GM21367 (cell line): ENCODE data around the gene TEX52.

ENCODE experiments used
- ATAC-seq: cut with Tn5 transposase; IDR thresholded peaks from one replicate; pipeline ENCODE4 v1.9.1; 2021; ENCODE audit not compliant: unreplicated experiment

TEX52 gene

DNA sequence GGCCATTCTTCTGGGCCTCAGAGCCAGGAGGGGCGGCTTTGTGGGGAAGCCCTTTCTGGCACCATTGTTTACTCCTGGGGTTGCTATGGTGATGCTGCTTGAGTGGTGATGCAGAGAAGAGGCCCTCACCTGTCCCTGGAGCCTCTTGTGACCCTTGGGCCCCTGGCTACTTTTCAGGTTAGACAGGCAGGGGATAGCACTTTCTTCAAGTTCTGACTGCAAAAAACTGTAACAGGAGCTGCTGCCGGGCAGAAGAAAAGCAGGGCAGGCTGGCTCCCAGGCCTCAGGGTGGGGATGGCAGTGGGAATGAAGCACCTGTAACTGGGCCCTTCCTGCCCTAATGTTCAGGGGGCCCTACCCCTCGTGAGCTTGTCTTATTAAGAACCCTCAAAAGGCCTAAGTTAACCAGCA, at the start of gene TEX52:
Gene TEX52 (minus strand): TSS at position 19 of the 411 bp plus-strand sequence. CDS start 13 bp downstream, at position 6.
- no peak for ATAC-seq

DNA sequence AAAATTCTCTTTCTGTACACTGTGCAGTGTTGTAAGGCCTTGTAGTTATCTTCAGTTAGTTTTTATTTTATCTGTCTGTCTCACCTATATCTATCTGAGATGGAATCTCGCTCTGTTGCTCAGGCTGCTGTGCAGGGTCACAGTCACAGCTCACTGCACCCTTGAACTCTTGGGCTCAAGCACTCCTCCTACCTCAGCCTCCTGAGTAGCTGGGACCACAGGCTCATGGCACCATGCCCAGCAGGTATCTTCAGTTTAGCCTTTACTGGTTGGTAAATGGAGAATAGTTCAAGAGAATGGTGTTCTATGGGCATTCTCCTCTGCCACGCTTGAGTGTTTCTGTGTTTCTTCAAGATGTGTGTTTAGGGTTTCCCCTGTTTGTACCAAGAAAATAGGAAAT, 47.4 kb upstream of the TEX52 start:
- ATAC-seq, result no peak

DNA sequence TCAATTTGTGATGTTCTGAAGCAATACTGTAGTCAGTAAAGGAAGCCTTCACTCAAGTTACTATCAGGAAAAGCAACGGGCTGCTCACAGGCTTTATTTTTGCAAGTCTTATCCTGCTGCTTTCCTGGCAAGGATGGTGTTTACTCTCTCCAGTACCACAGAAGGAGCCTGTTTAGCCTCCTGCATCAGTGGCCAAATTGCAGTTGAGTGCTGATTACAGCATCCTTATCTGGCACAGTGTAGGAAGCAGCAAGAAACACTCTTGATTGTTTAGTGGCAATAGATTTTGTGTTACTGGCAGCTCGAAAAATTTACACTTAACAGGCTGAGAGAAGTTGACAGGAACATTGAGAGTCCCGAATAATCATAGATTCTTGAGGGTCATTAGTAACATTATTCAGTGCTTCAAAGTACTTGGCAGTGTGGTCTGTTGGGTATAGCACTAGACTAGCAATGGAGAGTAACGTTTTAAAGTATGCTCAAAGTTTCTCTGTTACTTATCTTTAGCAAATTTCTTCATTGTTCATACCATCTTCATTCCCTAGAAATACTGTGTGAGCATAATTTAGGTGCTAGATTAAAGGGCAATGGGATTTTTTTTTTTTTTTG, 45.5 kb upstream of the TEX52 start:
- ATAC-seq, result no peak

DNA sequence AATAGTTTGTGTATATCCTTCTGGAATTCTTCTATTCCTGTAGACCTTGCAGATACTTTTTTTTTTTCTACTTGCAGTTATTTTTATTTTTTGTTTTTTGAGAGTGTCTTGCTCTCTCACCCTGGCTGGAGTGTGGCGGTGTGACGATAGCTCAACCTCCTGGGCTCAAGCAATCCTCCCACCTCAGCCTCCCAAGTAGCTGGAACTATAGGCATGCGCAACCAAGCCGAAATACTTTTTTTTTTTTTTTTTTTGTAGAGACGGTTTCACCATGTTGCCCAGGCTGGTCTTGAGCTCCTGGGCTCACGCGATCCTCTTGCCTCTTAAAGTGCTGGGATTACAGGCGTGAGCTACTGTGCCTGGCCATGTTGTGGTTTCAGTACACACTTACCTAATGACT, 43.8 kb upstream of the TEX52 start:
- no peak for ATAC-seq

DNA sequence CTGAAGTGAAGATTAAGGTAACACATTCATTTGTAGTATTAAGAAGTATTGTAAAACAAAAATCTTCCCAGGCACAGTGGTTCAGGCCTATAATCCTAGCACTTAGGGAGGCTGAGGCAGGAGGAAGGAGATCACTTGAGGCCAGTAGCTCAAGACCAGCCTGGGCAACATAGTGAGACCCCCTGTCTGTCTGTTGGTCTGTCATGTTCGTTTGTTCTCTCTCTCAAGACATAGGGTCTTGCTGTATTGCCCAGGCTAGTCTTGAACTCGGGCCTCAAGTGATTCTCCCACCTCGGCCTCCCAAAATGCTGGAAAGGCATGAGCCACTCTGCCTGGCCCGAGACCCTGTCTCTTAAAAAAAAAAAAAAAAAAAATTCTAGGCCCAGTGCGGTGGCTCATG, 40.6 kb upstream of the TEX52 start:
- no peak for ATAC-seq

DNA sequence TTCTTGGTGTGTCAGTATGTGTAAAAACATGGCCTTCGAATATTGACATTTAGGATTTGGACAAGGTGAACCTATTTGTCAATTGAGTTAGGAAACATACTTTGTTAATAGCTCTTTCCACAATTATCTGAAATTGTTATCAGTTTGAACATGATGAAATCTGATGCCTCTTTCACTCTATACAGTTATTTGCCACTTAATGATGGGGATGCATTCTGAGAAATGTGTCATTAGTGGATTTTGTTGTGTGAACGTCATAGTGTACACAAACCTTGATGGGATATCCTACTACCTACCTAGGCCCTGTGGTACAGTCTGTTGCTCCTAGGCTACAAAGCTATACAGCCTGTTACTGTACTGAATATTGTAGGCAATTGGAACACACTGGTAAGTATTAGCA, 38.7 kb upstream of the TEX52 start:
- no peak for ATAC-seq

DNA sequence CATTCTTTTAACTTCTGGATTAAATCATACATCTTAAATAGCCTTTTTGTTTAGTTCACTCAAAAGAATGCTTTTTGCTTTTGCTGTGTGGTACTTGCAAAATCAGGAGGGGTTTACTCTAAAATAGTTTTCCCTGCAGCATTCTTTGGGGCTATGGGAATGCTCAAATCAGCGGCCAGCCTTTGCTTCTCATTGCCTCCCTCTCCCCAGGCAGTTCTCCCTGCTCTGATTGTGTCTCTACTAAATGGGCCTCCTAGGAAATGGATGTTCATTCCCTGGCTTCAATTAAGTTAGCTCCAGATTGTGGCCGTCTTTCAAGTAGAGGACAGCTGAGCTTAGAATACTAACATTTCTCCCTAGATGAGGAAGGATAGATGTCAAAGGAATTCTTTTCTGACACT, 38.2 kb upstream of the TEX52 start:
- ATAC-seq, result no peak

DNA sequence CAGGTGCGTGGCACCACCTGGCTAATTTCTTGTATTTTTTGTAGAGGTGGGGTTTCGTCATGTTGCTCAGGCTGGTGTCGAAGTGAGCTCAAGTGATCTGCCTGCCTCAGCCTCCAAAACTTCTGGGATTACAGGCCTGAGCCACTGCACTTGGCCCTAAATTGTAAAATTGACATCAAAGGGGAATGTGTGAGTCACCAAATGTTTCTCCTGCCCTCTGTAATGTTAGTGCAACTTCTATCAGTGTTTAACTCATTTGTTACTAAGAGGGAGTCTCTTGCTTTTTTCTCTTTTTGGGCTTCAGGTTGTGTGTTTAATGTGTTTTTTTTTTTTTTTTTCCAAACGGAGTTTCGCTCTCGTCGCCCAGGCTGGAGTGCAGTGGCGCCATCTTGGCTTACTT, 36.2 kb upstream of the TEX52 start:
- ATAC-seq, result no peak

DNA sequence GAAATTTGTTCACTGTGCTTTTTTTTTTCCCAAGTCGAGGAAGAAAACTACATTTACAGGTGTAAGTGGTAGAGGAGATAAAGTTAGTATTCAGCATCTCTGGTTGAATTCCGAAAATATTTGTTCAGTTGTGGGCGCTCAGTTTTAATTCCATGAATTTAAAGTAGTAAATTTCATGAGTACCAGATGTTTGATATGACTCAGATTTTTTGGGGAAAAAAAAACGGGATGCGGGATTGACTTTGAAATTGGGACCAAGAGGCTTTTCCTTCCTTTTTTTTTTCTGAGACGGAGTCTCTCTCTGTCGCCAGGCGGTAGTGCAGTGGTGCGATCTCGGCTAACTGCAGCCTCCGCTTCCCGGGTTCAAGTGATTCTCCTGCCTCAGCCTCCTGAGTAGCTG, 35.4 kb upstream of the TEX52 start:
- no peak for ATAC-seq

DNA sequence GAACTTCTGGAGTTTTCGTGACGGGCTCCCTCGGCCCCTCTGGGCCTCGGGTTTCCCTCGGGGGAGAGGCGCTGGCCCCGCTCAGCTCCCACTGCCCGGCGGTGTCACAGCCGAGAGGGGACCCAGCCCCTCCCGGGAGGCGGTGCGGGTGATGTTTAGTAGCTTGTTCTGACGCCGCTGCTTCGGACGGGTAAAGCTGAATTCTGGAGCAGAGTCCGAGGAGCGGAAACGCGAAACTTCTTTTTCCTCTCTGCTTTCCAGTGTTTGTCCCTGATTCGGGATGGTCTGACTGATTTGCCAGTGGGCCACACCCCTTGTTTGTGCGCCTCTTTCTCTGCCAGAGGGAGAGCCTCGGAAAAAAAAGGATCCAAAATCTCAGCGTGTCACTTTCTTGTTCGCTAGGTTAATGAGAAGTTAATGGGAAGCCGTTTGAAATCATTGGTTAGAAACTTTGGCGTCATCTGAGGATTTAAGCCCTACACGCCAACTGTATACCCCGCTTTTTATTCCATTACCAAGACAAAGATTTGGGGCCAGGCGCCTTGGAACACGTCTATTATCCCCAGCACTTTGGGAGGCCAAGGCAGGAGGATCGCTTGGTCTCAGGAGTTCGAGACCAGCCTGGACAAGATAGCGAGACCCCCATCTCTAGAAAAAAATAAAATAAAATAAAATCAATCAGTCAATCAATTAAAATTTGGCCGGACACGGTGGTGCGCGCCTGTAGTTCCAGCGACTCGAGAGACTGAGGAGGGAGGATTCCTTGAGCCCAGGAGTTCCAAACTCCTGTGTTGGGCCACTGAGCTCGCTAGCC, 34.6 kb upstream of the TEX52 start:
- ATAC-seq, result peak; percentile 7

DNA sequence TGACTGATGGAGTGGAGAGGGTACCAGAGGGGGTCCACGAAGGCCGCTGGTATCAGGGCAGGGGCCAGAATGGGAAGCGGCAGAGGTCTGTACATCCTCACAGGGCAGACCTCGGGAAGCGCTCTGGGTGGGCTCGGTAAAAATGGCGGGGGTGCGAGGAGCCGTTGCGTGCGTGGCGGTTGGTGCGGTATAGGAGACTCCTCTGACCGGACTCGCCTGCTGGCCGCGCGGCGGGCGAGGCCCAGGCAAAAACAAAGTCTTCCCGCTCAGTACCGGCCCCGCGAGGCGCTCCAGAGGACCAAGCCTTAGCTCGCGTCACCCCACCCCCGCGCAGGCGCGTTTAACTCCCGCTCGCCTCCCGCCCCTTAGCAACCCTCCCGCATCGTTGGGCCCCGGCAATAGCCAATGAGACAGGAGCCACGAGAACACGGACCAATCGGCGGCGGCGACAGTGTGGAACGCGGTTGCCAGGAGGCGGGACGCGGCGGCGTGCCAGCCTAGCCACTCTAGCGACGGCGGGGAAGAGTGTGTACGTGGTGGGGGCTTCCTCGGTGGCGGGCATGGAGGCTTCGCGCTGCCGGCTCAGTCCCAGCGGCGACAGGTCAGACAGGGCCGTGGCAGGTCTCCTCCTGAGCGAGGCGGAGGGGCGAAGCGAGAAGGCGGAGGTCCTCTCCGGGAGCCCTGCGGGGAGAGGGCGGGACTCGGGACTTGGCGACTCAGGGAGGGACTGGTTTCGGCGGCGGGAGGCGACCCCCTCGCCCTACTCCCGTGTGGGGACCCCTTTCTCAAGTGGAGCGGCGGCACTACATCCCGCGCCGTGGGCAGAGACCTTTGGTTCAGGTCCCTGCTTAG, 33.8 kb upstream of the TEX52 start, which contains the start of gene TULP3:
Gene TULP3 (plus strand): TSS at position 504 of the 852 bp plus-strand sequence. CDS start 57 bp downstream, at position 561.
- peak; percentile 92 for ATAC-seq

DNA sequence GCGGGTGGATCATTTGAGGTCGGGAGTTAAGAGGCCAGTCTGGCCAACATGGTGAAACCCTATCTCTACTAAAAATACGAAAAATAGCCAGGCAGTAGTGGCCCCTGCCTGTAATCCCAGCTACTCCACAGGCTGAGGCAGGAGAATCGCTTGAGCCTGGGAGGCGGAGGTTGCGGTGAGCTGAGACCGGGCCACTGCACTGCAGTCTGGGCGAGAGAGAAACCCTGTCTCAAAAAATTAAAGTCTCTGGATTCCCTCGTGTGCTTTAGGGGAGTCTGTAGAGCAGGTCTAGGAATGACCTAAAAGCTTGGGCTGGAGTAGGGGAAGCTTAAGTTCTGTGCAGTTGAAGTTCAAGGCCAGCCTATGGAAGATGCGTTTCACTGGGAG, 33.2 kb upstream of the TEX52 start:
- ATAC-seq, result no peak

DNA sequence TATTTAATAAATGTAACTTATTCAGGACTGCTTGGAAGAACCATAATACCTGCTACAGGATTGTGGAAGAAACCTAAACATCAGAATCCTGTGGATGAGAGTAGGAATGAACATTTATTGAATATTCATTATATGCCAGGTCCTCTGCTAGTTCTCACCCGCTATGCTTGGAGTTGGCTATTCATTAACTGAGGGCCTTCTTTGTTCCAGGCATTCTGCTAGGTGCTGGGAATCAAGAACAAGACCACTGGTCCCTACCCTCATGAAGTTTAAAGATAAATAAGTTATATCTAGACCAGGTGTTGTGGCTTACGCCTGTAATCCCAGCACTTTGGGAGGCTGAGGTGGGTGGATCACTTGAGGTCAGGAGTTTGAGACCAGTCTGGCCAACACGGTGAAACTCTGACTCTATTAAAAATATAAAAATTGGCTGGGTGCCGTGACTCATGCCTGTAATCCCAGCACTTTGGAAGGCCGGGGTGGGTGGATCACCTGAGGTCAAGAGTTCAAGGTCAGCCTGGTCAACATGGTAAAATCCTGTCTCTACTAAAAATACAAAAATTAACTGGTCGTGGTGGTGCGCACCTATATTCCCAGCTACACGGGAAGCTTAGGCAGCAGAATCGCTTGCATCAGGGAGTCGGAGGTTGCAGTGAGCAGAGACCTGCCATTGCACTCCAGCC, 30.1 kb upstream of the TEX52 start:
- no peak for ATAC-seq

DNA sequence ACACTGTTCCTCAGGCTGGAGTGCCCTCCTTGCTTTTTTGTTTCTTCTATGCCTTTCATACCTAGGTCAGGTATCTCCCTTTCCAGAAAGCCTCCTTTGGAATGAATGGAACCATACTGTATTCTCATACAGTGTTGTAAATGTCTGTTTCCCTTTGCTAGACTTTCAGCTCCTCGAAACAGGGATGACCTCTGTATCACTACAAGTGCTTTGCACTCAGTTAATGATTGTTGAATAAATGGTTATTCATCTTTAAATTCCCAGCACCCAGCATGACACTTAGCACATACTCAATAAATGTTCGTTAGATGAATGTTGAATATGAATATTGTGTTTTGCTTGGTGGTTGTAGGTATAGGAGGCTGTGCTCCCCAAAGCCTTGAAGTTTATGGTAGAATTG, 28.0 kb upstream of the TEX52 start:
- no peak for ATAC-seq

DNA sequence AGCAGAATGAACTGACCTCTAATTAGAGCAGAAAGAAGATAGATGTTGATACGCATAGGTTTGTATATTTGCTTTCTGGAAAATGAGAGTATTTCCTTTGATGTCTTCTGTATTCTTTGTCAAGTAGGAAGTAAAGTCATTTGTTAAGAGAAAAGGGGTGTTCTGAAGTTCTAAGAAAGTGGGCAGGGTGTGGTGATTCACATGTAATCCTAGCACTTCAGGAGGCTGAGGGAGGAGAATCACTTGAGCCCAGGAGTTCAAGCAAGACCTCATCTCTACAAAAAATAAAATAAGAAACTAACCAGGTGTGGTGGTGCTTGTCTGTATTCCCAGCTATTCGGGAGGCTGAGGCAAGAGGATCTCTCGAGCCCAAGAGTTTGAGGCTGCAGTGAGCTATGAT, 23.0 kb upstream of the TEX52 start:
- ATAC-seq, result no peak

DNA sequence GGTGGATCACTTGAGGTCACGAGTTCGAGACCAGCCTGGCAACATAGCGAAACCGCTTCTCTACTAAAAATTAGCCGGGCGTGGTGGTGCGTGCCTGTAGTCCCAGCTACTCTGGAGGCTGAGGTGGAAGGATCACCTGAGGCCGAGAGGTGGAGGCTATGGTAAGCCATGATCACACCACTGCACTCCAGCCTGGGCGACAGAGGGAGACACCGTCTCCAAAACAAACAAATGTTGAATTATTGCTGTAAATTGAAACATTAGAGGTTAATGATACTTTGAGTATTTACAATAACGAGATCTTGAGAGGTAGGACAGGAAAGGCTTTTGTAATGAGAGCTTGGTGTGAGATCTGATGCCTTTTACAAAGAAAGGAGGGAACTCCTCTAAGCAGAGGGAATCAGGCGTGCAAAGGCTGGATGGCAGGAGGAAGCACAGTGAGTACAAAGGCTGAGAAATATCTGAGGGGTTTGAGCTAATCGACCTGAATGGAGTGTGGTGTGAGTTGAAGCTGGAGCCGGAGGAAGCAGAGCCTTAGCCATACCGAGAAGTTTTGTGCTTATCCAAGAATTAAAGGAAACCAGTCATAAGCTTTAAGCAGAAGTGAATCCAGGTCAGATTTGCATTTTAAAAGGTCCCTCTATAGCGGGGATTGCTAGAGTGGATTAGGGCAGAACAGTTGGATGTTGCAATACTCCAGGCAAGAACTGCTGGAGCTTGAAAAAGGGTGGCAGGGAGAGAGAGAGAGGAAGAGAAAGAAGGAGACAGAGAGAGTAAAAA, 21.3 kb upstream of the TEX52 start:
- ATAC-seq, result no peak

DNA sequence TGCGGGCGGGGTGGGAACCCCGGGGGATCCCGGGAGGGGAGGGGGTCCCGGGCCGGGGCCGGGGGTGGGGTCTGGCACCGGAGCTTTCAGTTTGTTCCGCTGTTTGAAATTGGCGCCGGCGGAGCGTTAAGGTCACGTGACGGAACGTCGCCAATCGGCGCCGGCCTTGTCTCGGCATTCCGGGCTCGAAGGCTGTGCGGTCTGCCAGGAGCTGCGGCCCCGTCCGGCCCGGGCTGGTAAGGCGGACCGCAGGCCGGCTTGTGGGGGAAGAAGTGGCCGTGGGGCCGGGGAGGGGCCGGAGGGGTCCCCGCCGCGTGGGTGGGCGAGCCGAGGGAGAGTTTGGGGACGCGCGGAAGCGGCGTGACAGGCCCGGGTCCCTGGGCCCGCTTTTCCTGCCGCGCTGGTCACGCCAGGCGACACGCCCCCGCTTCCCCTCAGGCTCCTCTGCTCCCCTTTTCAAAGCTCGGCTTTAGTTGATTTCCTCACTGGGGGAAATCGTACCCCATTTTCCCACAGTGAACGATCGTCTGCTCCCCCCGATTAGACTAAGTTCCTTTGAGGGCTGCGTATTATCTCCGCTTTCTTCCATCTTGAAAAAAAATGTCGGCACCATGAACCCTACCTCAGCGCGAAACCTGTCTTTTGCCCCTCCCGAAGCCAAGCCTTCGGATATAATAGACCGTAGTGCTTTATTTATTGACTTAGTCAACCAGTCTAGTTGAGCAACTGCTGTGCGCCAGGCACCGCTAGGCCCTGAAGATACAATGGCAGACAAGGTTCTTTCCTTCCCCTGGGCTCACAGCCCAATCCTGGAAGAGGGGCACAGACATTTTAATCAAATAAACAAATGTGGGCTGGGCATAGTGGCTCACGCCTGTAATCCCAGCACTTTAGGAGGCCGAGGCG, 20.5 kb upstream of the TEX52 start, which contains the start of the genes FOXM1 and RHNO1:
Gene FOXM1 (minus strand): TSS at position 128 of the 906 bp plus-strand sequence. CDS start 2,696 bp downstream, outside the sequence.
Gene RHNO1 (plus strand): TSS at position 177 of the 906 bp plus-strand sequence. CDS start 8,144 bp downstream, outside the sequence.
- peak; percentile 72 for ATAC-seq

DNA sequence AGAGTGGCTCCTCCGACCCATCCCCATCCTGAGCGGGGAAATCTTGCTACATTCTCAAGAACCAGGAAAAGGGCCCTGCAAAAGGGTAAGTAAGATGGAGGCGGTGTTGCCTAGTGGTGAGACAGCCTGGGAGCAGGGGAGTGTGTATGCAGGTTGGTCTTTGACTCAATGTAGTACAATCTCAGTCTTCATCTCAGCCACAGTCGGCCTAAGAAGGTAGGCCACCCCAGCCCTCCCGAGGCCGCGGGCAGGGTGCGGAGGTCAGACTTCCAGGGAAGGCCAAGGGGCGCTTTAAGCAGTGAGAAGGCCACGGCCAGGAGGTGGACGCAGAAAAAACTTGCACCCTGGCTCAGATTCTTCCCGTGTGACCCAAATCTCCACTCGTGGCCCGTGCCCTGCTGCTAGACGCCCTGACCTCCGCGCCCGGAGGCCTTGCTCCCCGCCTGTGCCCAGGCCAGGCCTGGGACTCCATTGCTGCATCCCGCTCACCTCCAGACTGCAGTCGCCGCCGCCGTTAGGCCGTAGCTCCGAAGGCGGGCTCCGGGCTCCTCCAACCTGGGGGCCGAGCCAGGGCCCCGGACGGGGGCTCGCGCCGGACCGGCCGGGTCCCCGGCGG, 19.7 kb upstream of the TEX52 start:
- peak; percentile 22 for ATAC-seq
